SK-N-SH treated with all-trans-retinoic acid at 6 μM for 48 hours (cell line): ENCODE results near the gene COL19A1.

Source experiments
- ATAC-seq: fragments of 200-7000 bp; cut with Tn5 transposase; 3 replicates; pipeline ENCODE4 v1.9.1; 2020; ENCODE audit warnings: mild to moderate bottlenecking, moderate library complexity
- ARNTL ChIP-seq: fragments of 450-650 bp; formaldehyde crosslinking; IDR thresholded peaks from 2 replicates; pipeline ENCODE4 v1.5.0; 2020; ENCODE audit warnings: low read depth, mild to moderate bottlenecking, moderate library complexity, borderline replicate concordance
- BACH2 ChIP-seq: fragments of 250-450 bp; sonication (Bioruptor Pico); IDR thresholded peaks from 2 replicates; pipeline ENCODE4 v1.9.0; 2021; ENCODE audit warnings: mild to moderate bottlenecking, borderline replicate concordance
- CSDC2 ChIP-seq: fragments of 250-450 bp; sonication (Bioruptor Pico); IDR thresholded peaks from 2 replicates; pipeline ENCODE4 v1.5.0; 2020; ENCODE audit warnings: mild to moderate bottlenecking, moderate library complexity
- GLIS3 ChIP-seq: fragments of 250-450 bp; sonication (Bioruptor Pico); IDR thresholded peaks from 2 replicates; pipeline ENCODE4 v1.5.0; 2020; ENCODE audit warnings: mild to moderate bottlenecking, moderate library complexity
- ISL1 ChIP-seq: fragments of 250-450 bp; sonication (Bioruptor Pico); IDR thresholded peaks from 2 replicates; pipeline ENCODE4 v2.1.2; 2022; ENCODE audit warnings: mild to moderate bottlenecking, moderate library complexity
- PPARA ChIP-seq: fragments of 250-450 bp; sonication (Bioruptor Pico); IDR thresholded peaks from 2 replicates; pipeline ENCODE4 v1.5.0; 2020; ENCODE audit warnings: mild to moderate bottlenecking, borderline replicate concordance
- RARB ChIP-seq: fragments of 250-450 bp; sonication (Bioruptor Pico); IDR thresholded peaks from 2 replicates; pipeline ENCODE4 v1.8.0; 2021; ENCODE audit warnings: mild to moderate bottlenecking, moderate library complexity
- SNAI2 ChIP-seq: fragments of 250-450 bp; sonication (Bioruptor Pico); IDR thresholded peaks from 2 replicates; pipeline ENCODE4 v1.5.0; 2020; ENCODE audit warnings: mild to moderate bottlenecking, moderate library complexity
- TCF4 ChIP-seq: fragments of 250-450 bp; sonication (Bioruptor Pico); IDR thresholded peaks from 2 replicates; pipeline ENCODE4 v1.8.0; 2021; ENCODE audit warnings: mild to moderate bottlenecking, moderate library complexity, borderline replicate concordance
- TOX ChIP-seq: fragments of 250-450 bp; sonication (Bioruptor Pico); IDR thresholded peaks from 2 replicates; pipeline ENCODE4 v1.8.0; 2021; ENCODE audit warnings: mild to moderate bottlenecking, moderate library complexity, borderline replicate concordance
- ZC3H10 ChIP-seq: fragments of 250-450 bp; sonication (Bioruptor Pico); IDR thresholded peaks from 2 replicates; pipeline ENCODE4 v1.5.1; 2021; ENCODE audit warnings: mild to moderate bottlenecking, moderate library complexity
- ZFP3 ChIP-seq: fragments of 250-450 bp; sonication (Bioruptor Pico); IDR thresholded peaks from 2 replicates; pipeline ENCODE4 v1.5.0; 2020; ENCODE audit warnings: mild to moderate bottlenecking, moderate library complexity
- ZFP30 ChIP-seq: fragments of 450-650 bp; formaldehyde crosslinking; IDR thresholded peaks from 2 replicates; pipeline ENCODE4 v1.5.0; 2022; ENCODE audit warnings: mild to moderate bottlenecking, moderate library complexity
- ZNF565 ChIP-seq: fragments of 450-650 bp; formaldehyde crosslinking; conservative IDR thresholded peaks from 2 replicates; pipeline ENCODE4 v1.5.0; 2020; ENCODE audit warnings: low read depth, mild to moderate bottlenecking, moderate library complexity
- ZNF70 ChIP-seq: fragments of 450-650 bp; formaldehyde crosslinking; IDR thresholded peaks from 2 replicates; pipeline ENCODE4 v1.5.0; 2020; ENCODE audit warnings: mild to moderate bottlenecking, moderate library complexity
- TF ChIP-seq, protein P1 (sequence below): fragments of 250-450 bp; sonication (Bioruptor Pico); IDR thresholded peaks from 2 replicates; pipeline ENCODE4 v1.8.0; 2021; ENCODE audit warnings: low read depth, mild to moderate bottlenecking, moderate library complexity, borderline replicate concordance
- TF ChIP-seq, protein P2 (sequence below): fragments of 250-450 bp; sonication (Bioruptor Pico); IDR thresholded peaks from 2 replicates; pipeline ENCODE4 v1.8.0; 2020; ENCODE audit warnings: mild to moderate bottlenecking, moderate library complexity, borderline replicate concordance
- TF ChIP-seq, protein P3 (sequence below): fragments of 250-450 bp; sonication (Bioruptor Pico); IDR thresholded peaks from 2 replicates; pipeline ENCODE4 v1.5.1; 2021; ENCODE audit warnings: mild to moderate bottlenecking, moderate library complexity
- TF ChIP-seq, protein P4 (sequence below): fragments of 250-450 bp; sonication (Bioruptor Pico); IDR thresholded peaks from 2 replicates; pipeline ENCODE4 v1.5.1; 2020; ENCODE audit warnings: low read depth, mild to moderate bottlenecking, moderate library complexity
- TF ChIP-seq, protein P5 (sequence below): fragments of 250-450 bp; sonication (Bioruptor Pico); IDR thresholded peaks from 2 replicates; pipeline ENCODE4 v1.5.0; 2020; ENCODE audit warnings: mild to moderate bottlenecking, moderate library complexity

COL19A1 gene

DNA sequence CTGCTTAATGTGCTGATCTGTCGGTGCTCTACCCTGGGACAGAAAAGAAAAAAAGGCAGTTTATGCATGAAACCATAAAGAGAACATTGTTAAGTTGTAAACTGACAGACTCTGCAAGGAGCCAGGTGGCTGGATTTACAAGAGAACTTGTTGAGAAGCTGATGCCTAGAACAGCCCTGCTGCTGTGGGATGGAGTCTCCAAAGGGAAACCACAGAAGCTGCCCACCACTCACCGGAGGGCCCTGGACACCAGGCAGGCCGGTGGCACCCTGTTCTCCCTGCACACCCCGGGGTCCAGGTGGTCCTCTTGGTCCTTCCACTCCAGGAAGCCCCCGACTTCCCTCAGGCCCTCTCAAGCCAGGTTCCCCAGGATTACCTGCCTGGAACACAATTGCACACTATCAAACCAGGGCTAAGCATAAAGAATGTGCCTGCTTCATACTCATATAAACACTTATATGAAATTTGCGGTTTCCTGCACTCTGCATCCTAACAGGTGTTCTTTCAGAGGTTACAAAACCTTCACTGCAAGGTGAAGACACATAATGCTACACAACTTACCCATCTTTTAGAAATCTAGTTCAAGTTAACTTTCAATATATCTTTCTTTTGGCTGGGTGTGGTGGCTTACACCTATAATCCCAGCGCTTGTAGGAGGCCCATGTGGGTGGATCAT, 368.3 kb downstream of the COL19A1 start:
- no peak for ATAC-seq
- no peak for TF ChIP-seq TCF4 (CRISPR knock-in tag)
- no peak for TF ChIP-seq RARB (CRISPR knock-in tag)
- no peak for TF ChIP-seq ZFP3 (CRISPR knock-in tag)
- TF ChIP-seq ZNF70, result no peak
- TF ChIP-seq GLIS3 (CRISPR knock-in tag), result no peak
- TF ChIP-seq, protein P1, sequence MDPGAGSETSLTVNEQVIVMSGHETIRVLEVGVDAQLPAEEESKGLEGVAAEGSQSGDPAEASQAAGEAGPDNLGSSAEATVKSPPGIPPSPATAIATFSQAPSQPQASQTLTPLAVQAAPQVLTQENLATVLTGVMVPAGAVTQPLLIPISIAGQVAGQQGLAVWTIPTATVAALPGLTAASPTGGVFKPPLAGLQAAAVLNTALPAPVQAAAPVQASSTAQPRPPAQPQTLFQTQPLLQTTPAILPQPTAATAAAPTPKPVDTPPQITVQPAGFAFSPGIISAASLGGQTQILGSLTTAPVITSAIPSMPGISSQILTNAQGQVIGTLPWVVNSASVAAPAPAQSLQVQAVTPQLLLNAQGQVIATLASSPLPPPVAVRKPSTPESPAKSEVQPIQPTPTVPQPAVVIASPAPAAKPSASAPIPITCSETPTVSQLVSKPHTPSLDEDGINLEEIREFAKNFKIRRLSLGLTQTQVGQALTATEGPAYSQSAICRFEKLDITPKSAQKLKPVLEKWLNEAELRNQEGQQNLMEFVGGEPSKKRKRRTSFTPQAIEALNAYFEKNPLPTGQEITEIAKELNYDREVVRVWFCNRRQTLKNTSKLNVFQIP (CRISPR knock-in tag), result no peak
- TF ChIP-seq, protein P2, sequence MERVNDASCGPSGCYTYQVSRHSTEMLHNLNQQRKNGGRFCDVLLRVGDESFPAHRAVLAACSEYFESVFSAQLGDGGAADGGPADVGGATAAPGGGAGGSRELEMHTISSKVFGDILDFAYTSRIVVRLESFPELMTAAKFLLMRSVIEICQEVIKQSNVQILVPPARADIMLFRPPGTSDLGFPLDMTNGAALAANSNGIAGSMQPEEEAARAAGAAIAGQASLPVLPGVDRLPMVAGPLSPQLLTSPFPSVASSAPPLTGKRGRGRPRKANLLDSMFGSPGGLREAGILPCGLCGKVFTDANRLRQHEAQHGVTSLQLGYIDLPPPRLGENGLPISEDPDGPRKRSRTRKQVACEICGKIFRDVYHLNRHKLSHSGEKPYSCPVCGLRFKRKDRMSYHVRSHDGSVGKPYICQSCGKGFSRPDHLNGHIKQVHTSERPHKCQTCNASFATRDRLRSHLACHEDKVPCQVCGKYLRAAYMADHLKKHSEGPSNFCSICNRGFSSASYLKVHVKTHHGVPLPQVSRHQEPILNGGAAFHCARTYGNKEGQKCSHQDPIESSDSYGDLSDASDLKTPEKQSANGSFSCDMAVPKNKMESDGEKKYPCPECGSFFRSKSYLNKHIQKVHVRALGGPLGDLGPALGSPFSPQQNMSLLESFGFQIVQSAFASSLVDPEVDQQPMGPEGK (CRISPR knock-in tag), result no peak
- TF ChIP-seq CSDC2, result no peak
- TF ChIP-seq BACH2 (CRISPR knock-in tag), result no peak
- TF ChIP-seq ARNTL (CRISPR knock-in tag), result no peak
- TF ChIP-seq, protein P3, sequence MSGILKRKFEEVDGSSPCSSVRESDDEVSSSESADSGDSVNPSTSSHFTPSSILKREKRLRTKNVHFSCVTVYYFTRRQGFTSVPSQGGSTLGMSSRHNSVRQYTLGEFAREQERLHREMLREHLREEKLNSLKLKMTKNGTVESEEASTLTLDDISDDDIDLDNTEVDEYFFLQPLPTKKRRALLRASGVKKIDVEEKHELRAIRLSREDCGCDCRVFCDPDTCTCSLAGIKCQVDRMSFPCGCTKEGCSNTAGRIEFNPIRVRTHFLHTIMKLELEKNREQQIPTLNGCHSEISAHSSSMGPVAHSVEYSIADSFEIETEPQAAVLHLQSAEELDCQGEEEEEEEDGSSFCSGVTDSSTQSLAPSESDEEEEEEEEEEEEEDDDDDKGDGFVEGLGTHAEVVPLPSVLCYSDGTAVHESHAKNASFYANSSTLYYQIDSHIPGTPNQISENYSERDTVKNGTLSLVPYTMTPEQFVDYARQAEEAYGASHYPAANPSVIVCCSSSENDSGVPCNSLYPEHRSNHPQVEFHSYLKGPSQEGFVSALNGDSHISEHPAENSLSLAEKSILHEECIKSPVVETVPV (CRISPR knock-in tag), result no peak
- no peak for TF ChIP-seq ZFP30 (CRISPR knock-in tag)
- no peak for TF ChIP-seq PPARA (CRISPR knock-in tag)
- TF ChIP-seq TOX, result no peak
- TF ChIP-seq, protein P4, sequence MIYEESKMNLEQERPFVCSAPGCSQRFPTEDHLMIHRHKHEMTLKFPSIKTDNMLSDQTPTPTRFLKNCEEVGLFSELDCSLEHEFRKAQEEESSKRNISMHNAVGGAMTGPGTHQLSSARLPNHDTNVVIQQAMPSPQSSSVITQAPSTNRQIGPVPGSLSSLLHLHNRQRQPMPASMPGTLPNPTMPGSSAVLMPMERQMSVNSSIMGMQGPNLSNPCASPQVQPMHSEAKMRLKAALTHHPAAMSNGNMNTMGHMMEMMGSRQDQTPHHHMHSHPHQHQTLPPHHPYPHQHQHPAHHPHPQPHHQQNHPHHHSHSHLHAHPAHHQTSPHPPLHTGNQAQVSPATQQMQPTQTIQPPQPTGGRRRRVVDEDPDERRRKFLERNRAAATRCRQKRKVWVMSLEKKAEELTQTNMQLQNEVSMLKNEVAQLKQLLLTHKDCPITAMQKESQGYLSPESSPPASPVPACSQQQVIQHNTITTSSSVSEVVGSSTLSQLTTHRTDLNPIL, result no peak

DNA sequence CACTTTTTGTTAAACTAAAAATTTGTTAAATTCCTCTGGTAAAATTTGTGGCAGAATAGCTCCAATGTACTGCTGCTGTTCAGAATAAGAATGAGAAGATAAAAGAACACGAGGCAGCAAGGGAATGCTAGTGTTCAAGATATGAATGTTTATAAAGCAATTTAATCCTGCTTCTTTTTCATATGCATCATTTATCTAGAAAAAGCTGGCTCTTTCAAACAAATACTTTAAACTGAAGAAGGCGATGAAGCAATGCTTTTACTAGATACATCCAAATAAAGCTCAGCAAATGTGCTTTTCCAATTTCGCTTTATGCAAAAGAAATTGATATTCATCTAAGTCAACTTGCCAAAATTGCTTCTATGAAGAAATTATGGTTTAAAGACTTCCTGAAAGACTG, 370.0 kb downstream of the COL19A1 start:
- ATAC-seq, result no peak
- no peak for TF ChIP-seq TCF4 (CRISPR knock-in tag)
- TF ChIP-seq, protein P3 (CRISPR knock-in tag), result no peak
- no peak for TF ChIP-seq SNAI2 (CRISPR knock-in tag)
- TF ChIP-seq, protein P5, sequence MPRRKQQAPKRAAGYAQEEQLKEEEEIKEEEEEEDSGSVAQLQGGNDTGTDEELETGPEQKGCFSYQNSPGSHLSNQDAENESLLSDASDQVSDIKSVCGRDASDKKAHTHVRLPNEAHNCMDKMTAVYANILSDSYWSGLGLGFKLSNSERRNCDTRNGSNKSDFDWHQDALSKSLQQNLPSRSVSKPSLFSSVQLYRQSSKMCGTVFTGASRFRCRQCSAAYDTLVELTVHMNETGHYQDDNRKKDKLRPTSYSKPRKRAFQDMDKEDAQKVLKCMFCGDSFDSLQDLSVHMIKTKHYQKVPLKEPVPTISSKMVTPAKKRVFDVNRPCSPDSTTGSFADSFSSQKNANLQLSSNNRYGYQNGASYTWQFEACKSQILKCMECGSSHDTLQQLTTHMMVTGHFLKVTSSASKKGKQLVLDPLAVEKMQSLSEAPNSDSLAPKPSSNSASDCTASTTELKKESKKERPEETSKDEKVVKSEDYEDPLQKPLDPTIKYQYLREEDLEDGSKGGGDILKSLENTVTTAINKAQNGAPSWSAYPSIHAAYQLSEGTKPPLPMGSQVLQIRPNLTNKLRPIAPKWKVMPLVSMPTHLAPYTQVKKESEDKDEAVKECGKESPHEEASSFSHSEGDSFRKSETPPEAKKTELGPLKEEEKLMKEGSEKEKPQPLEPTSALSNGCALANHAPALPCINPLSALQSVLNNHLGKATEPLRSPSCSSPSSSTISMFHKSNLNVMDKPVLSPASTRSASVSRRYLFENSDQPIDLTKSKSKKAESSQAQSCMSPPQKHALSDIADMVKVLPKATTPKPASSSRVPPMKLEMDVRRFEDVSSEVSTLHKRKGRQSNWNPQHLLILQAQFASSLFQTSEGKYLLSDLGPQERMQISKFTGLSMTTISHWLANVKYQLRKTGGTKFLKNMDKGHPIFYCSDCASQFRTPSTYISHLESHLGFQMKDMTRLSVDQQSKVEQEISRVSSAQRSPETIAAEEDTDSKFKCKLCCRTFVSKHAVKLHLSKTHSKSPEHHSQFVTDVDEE (CRISPR knock-in tag), result no peak
- TF ChIP-seq, all 23 proteins: peak for 0

DNA sequence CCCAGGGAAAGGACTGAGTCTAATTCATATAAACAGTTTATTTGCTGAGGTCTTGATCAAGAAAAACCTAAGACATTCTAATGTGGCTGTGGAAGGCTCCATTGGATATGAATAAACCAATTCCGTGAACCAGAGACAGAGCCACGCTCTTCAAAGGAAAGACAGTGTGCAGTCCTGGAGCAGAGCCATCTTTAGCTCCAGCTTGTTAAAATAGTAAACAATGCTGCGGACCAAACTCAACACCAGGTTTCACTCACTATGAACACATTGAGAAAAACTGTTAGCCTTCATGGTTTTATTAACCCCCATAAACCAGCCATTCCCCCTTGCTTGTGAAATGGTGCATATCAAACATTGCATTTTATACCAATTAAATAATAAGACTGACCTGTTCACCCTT, 374.7 kb downstream of the COL19A1 start:
- TF ChIP-seq ZNF565 (CRISPR knock-in tag), result no peak
- no peak for TF ChIP-seq ZFP3 (CRISPR knock-in tag)
- TF ChIP-seq TCF4 (CRISPR knock-in tag), result no peak
- no peak for TF ChIP-seq ARNTL (CRISPR knock-in tag)
- no peak for TF ChIP-seq ISL1
- no peak for TF ChIP-seq ZC3H10 (CRISPR knock-in tag)
- no peak for TF ChIP-seq TOX
- no peak for TF ChIP-seq BACH2 (CRISPR knock-in tag)
- no peak for TF ChIP-seq RARB (CRISPR knock-in tag)
- ATAC-seq, result no peak
